ENCODE data around the gene UBQLN4.

The UBQLN4 gene

GRCh38 chr1:156009404-156009803 is 44.2 kb downstream of the UBQLN4 start:
- DNase-seq: no peak

DNA sequence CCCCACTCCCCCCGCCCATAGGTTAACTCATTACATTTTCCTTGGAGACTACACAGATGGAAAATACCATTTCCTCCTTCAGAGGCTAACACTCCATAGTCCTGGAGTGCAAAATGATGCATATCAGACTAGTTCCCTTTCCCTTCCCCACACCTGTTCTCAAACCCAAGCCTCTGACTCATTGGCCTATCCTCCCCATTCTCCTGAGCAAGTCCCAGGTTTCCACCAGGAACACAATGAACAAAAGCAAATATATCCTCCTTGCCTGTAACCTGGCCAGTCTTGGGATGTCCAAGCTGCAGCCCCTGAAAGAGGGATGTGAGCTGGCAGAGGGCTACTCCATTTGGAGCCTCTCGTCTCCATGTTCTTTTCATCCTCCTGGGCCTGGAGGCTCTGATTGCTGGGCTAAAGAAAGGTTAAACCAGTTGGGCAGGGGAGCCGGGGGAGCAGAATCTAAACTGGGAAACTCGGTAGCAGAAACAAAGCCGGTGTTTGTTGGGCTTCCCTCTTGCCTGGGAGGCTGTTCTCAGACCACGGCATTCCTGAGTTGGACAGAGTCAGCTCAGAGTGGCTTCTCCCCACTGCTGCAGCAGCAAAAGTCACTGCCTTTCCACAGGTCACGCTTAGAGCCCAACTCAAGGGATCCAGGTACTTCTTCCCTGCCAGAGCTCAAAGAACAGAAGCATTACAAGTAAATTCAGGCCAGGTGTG is 46.8 kb downstream of the UBQLN4 start:
- DNase-seq: no peak

DNA sequence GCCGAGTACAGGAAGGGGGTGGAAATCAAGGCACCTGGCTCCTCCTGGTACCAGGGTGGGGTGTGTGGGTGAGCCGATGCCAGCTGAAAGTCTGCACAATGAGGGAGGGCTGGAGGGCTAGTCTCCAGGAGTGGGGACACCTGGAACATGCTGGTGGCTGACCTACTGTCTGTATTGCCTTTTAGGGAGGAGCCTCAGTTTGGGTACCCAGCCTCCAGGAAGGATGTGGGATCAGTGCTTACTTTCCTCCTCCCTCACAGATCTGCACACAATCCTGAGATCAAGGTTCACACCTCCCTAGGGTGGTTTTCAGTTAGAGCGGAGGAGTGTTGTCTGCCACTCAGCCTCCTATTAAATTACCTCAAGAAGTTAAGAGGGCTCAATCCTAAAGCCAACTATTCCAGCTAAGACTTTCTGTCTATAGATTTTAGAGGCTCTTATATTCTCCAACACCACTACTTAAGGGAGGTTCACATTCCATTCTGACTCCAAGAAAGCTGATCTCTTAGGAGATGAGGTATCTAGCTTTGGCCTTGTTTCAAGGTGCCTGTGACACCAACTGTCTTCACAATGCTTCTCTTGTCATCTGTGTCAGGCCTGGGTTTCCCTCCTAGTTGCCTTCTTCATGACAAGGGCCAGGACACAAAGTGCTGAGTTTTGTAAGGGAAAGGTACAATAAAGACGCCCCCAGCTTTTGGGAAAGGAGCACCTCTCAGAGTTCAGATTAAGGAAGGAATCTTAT is 48.6 kb downstream of the UBQLN4 start:
- DNase-seq: no peak

- DNase-seq: no peak
Measured at GRCh38 chr1:156003923-156004188, 49.7 kb downstream of the UBQLN4 start.

DNA sequence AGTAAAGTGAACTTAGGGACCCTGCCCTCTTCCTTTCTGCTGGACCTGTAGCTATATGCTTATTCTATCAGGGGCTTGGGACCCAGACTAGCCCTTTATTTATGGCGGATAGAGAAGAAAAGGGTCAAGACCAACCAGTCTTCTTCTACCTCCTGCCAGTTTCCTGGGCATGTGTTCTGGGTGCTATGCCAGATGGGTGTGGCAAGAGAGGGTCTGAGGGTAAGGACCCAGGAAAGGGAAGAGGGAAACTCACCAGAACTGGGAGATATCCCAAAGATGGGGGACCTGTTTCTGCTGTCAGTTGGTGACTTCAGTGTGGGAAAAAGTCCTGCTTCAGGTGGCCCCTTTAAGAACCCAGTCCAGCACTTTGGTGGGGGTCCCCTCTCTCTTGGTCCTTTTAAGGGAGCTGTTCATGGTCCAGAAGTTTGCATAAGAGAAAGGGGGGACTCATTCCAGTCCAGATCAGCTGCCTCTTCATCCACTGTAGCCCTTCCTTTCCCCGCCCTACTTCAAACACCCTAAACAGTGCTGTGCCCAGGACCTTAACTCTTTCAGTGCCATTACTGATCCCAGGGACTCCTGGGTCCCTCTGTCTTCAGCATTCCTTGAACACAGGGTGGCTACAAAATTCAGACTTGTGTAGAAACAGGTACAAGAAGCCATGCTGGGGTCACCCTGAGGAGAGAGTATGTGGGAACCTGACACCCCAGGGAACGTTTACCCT is 51.2 kb downstream of the UBQLN4 start:
- no peak for DNase-seq

DNA sequence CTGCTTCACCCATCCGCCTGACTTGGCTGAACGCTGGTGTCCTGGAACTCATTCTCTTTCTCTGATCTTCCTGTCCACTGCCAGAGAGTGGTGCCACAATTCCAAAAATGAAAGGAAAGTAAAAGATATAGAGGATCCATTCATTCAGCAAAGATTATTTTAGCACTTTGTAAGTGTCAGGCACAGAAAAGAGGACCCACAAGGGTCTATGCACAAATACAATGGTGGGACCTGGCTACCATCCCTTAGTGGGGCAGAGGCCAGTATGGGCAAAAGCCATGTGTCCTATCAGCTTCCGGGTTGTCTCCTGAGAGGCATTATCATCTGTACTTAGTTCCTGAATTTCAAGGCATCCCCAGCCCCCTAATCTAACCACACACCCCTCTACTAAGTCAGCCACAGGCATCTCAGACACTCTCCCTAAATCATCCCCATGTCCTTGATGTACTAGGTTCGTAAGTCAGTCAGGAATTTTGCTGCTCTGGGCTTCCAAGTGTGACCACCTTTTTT is 51.9 kb downstream of the UBQLN4 start:
- DNase-seq: no peak

- no peak for DNase-seq
Measured at GRCh38 chr1:156001021-156001661, 52.5 kb downstream of the UBQLN4 start.

- no peak for DNase-seq
Measured at GRCh38 chr1:155999964-156000363, 53.6 kb downstream of the UBQLN4 start.

DNA sequence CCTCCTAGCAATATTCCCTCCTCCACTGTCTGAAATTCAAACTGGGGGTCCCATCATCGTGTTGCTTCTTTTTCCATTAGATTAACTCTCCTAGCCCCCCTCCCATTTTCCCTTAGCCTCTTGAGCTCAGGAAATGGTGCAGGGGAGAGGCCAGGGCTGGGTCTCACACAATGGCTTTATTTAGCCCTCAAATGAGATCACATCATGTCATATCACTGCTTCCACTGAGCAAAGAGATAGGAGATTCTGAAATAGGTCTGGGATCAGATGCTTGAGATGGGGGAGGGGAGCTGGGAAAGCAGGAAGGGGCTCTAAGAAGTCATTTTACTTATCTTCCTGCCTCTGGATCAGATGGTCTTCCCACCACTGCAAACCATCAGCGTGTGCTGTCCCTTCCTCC is 57.4 kb downstream of the UBQLN4 start:
- no peak for DNase-seq

DNA sequence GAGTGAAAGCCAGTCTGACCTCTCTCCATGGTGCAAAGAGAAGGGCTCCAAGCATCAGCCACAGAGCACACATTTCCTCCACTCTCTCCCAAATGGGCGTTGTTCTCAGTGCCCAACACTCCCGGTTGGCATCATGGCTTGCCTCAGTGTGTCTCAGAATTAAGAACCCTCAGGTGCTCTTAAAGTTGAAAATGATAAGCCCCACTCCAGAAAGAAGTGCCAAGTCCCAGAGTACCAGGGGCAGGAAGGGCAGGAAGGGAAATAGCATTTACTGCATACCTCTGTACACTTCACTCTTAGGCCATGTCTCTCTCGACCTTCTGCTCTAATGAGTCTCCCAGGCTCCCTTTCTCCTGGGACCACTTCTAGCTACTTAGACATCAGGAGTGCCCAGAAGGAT is 60.0 kb downstream of the UBQLN4 start:
- DNase-seq: no peak

DNA sequence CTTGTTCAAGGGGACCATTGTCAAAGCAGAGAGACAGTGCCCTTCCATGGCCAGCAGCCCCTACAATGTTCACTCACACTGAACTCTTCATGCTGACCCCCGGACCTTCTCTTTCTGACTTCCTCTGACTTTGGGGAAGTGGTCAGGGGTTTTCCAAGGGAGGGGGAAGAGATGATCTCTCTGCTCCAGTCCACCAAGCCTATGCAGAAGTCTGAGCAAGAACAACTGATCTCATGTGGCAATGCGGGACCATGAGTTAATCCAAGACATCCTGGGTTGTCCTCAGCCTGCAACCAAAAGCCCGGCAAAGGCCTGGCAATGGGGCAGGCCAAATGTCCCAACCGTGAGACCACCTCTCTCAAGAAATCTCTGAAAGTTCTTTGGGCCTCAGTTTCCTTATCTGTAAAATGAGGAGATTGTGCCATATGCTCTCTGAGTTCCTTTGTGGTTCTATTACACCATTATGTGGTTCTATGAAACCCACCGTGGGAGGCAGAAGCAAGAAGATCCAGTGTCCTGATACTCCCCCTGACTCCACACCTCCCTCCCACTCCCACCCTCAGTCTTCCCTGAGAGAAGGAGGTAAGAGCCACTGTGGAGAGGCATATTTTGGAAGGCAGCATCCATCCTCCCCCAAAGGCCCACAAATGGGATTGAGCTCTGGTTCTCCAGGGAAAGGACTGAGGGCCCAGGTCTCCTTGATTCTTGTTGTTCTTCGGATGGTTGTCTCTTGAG is 63.4 kb downstream of the UBQLN4 start:
- DNase-seq: no peak

DNA sequence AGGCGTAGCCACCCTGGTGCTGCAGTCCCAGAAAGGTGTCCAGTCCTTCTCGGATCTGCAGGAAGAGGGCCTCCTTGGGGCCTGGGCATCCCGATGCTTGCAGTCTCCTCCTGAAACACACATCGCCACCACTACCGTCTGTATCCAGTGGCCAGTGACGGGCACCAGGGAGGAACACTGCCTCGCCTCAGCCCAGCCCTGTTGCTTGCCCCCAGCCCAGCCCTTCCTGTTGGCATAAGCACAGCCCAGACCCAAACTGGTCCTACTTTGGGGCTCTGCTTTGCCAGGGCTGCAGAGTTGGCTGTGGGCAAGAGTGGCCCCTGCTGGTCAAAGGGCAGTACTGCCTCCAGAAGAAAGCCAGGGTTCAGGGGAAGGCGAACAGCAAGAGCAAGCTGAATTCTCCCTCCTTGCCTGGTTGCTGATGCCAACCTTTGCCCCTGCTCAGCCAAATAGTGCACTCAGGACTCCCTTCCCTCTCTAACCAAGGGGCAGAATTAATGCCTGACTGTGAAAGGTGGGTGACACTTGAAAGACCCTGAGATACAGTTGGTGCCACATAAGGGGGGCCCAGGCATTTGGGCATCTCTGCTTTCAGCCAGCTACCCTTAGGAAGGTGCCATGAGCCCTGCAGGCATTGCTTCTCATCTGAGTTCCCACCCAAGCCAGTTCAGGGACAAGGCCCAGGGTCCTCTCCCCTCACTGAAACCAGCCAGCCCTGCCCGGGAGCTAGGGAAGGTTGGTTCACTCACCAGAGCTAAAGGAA is 64.2 kb downstream of the UBQLN4 start:
- DNase-seq: no peak

All from activated gamma-delta T cell (primary cell).